GM12872 (cell line): Measurements from ENCODE around the gene NISCH.

Experiments
- CTCF ChIP-seq: IDR thresholded peaks from 3 replicates; pipeline ENCODE4 v1.5.1; 2011; ENCODE audit warnings: low read depth, mild to moderate bottlenecking, low read length, moderate library complexity; ENCODE audit not compliant: insufficient read depth

NISCH gene

DNA sequence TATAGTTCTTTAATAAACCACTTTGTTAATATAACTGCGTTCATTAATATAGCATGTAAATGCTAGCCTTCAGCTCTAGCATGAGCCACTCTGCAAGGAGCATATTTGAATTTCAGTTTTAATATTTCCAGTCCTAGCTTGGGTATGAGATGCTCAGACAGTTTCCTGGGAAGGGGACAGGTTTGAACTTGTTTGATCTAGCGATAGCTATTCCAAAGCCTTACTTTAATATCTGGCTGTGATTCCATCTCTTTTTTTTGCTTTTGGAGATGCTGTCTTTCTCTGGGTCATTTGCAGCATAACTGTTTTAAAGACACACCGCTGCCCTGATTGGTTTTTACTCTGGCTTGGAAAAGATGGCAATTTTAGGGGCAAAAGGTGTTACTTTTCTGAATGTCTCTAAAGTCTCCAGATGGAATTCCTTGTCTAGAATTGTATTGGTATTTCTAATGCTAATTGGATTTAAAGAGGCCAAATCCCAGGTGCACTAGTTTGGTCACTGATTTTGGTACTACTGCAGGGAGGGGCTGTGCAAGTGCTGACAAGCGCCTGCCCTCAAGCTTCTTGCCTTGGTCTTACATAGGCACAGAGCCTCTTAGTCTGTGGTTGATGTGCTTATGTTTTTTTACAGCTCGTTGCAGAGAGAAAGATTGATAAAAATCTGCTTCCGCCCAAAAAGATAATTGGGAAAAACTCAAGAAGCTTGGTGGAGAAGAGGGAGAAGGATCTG is 2.8 kb downstream of the NISCH start:
- no peak for TF ChIP-seq CTCF

GRCh38 chr3:52458770-52459545 is 3.6 kb downstream of the NISCH start:
- TF ChIP-seq CTCF: no peak

DNA sequence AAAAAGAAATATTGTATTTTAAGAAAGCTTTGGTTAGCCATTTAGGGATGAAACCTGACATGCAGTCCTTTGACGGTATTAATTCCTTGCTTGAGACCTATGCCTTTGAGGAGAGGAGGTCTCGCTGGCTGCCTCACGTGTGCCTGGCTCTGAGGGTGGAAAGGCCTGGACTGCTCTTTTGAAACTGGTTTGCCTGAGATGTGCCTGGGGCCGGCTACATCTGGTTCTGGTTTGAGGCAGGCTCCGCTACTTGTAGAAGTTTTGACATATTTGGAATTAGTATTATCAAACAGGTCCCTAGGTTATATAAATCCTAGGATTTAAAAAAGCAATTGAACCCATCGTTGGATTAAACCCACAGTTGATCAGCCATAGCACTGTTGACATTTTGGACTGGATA is 6.5 kb downstream of the NISCH start:
- TF ChIP-seq CTCF: no peak

- TF ChIP-seq CTCF: no peak
These were observed 8.0 kb downstream of the NISCH start for GRCh38 chr3:52463416-52463815.

DNA sequence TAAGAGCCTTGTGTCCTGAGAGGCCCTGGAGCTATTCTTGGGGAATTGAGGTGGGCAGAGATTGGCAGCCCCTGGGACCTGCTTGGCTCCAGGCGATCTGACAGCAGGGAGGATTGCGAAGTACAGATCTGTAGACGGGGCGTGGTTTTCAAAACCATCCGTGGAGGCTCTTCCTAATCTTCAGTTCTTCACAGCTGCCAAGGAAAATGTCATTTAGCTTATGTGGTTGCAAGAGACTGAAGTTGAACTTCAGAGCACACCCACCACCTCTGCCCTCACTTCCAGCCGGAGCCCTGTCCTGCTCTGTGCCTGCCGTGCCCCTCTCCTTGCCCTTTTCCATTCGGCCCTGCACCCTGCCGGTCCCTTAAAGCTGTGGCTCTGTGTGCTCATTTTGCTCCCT is 12.9 kb downstream of the NISCH start:
- TF ChIP-seq CTCF: no peak

GRCh38 chr3:52469001-52469400 is 13.6 kb downstream of the NISCH start:
- no peak for TF ChIP-seq CTCF

- no peak for TF ChIP-seq CTCF
These were observed 15.5 kb downstream of the NISCH start for GRCh38 chr3:52470920-52471319.
